ENCODE measurements around the gene SIX2.
A peak's percentile ranks its signal among the peaks of the same experiment; 100 is the strongest.

Gene SIX2

GRCh38 chr2:44964752-44965236, 44.5 kb downstream of the SIX2 start:
- DNase-seq, result no peak

- DNase-seq, result no peak
Observed at GRCh38 chr2:44962176-44962695, 47.0 kb downstream of the SIX2 start.

- DNase-seq, result no peak
Observed at GRCh38 chr2:44960871-44961270, 48.4 kb downstream of the SIX2 start.

GRCh38 chr2:44959855-44960254, 49.4 kb downstream of the SIX2 start:
- DNase-seq, result no peak

- DNase-seq, result no peak
Observed at GRCh38 chr2:44957656-44958327, 51.5 kb downstream of the SIX2 start.

GRCh38 chr2:44956843-44957242, 52.4 kb downstream of the SIX2 start:
- no peak for DNase-seq

- peak; percentile 59 for DNase-seq
Observed at GRCh38 chr2:44955593-44956392, 53.5 kb downstream of the SIX2 start.

All from CD4-positive, alpha-beta T cell treated with Interferon gamma for 1 hour (primary cell).